ENCODE results near the gene AMTN. TPM values are rescaled to one million over a fixed set of nuclear protein-coding genes. Genes with fewer than 3 reads are reported as not detected.

The AMTN gene
- total and polyA plus RNA-seq, 2 of the 8 experiments (the other 6 are each of a cell fraction or from before 2014, with no cell fraction given): not detected

- FAIRE-seq: peak; percentile 92
- CTCF ChIA-PET (ENCODE audit: partially characterized antibody): interaction anchor here (0.7 to 3.4 kb wide), 17 partner anchors 9 to 1543 kb away, joined by 3 to 21 read pairs (median 4); no protein-coding TSS in a partner anchor
- no peak overlapping the region for H2BK15ac ChIP-seq (ENCODE audit: low read length)
Measured at GRCh38 chr4:70505151-70505748, 13.1 kb upstream of the AMTN start.

More at GRCh38 chr4:70505151-70505748, 13.1 kb upstream of the AMTN start:
- Histone ChIP-seq H3K56ac (replicated peaks; ENCODE audit: insufficient read length, low read depth, low read length) (no peak overlapping the region), H3K18ac (ENCODE audit: extremely low read depth, low read length) (no peak overlapping the region), H3K79me2 (ENCODE audit: control insufficient read depth in 1 of 2, insufficient read depth in 2 of 2, low read length in 2 of 2) (no peaks in the 10 kb centered on the region), H3K9ac (replicated peaks in 1 of 4; ENCODE audit: extremely low read depth in 1 of 4, low read depth in 3 of 4, low read length in 3 of 4) (no peak overlapping the region), H2BK20ac (ENCODE audit: low read length) (no peak overlapping the region), H3K36me3 (ENCODE audit: control insufficient read depth in 2 of 4, insufficient read depth in 4 of 4, low read length in 3 of 4) (no peaks in the 10 kb centered on the region), H4K5ac (ENCODE audit: insufficient read length, low read depth, low read length) (no peak overlapping the region), H3K4me2 (ENCODE audit: insufficient read depth in 1 of 2, low read depth in 2 of 2, low read length in 2 of 2) (no peak overlapping the region), H2AFZ (ENCODE audit: low read length) (no peak overlapping the region), H4K91ac (replicated peaks; ENCODE audit: insufficient read length, low read length) (no peak overlapping the region), H3K23me2 (ENCODE audit: low read depth, low read length) (no peaks in the 10 kb centered on the region), H4K20me1 (replicated peaks in 1 of 2; ENCODE audit: control insufficient read depth in 1 of 2, insufficient read depth in 2 of 2, low read length in 2 of 2) (no peaks in the 10 kb centered on the region), H2BK12ac (ENCODE audit: low read depth, low read length) (no peak overlapping the region), H3K79me1 (ENCODE audit: low read depth, low read length) (no peaks in the 10 kb centered on the region), H3K27me3 (replicated peaks in 1 of 4; ENCODE audit: control insufficient read depth in 3 of 4, extremely low read depth in 1 of 4, insufficient read depth in 3 of 4, low read length in 3 of 4) (no peaks in the 10 kb centered on the region), H3K14ac (ENCODE audit: insufficient read length) (no peak overlapping the region), H3K27ac (ENCODE audit: low read depth, low read length) (no peak overlapping the region), H2BK5ac (ENCODE audit: low read depth, low read length) (no peak overlapping the region), H2AK5ac (ENCODE audit: low read depth, low read length) (no peak overlapping the region), H3K4ac (replicated peaks; ENCODE audit: insufficient read length, low read depth, low read length) (no peak overlapping the region), H3K4me3 (ENCODE audit: extremely low read depth in 1 of 4, insufficient read depth in 2 of 4, low read depth in 3 of 4, low read length in 4 of 4) (no peak overlapping the region), H4K8ac (ENCODE audit: extremely low read depth, insufficient read depth, low read length) (no peak overlapping the region), H3K9me3 (ENCODE audit: insufficient read depth in 2 of 2, low read depth in 1 of 2, low read length in 1 of 2) (no peaks in the 10 kb centered on the region), H3K4me1 (replicated peaks in 1 of 4; ENCODE audit: control insufficient read depth in 3 of 4, insufficient read depth in 4 of 4, low read length in 3 of 4) (no peaks in the 10 kb centered on the region), H3K23ac (ENCODE audit: insufficient read length) (no peak overlapping the region), H2BK120ac (replicated peaks; ENCODE audit: low read depth, low read length) (no peak overlapping the region)
- 24% methylated on average over 7 of the region's 7 CpGs; no CpG with 5 or more reads in 1 of the 2 experiments for WGBS, 2 experiments (ENCODE audit: extremely low coverage in 1 of 2, insufficient coverage in 1 of 2, insufficient read length in 1 of 2, insufficient replicate concordance in 2 of 2, low coverage in 1 of 2, low lambda C conversion rate in 2 of 2, missing lambda C conversion rate in 1 of 2)
- DNase-seq (ENCODE audit: low read depth in 1 of 2, low spot score in 2 of 2): peak; percentile 19 to 81
- TF ChIP-seq RBBP5 (IDR thresholded peaks at IDR 0.05; ENCODE audit: borderline replicate concordance, low read depth, low read length) (no peak), CTCF (IDR thresholded peaks at IDR 0.05; ENCODE audit: control extremely low read depth in 1 of 3, insufficient read depth in 1 of 3, low read depth in 1 of 3, low read length in 3 of 3) (peak; percentile 84 to 97 (median 92)), POLR2A (IDR thresholded peaks at IDR 0.05; ENCODE audit: control extremely low read depth in 1 of 2, low read depth in 2 of 2, low read length in 2 of 2) (no peak), SP1 (IDR thresholded peaks at IDR 0.05; ENCODE audit: low read depth, low read length) (no peak), RAD21 (IDR thresholded peaks at IDR 0.05 in 1 of 2, conservative IDR thresholded peaks at IDR 0.05 in 1 of 2; ENCODE audit: low read depth in 2 of 2, low read length in 2 of 2) (peak; percentile 98)
- POLR2A ChIA-PET (ENCODE audit: partially characterized antibody): no interaction called here
